Stimulated activated naive CD4-positive, alpha-beta T cell (primary cell): ENCODE measurements around the gene MAPK8.
"Not testable (repeated sequence)": the region's sequence is repeated elsewhere in the genome, so short reads cannot be mapped to it uniquely, and the experiment has no call there.

Experiments
- DNase-seq, 6 experiments: peaks; one replicate each; lab custom pipeline; 2025; lab: John Stamatoyannopoulos, UW

The MAPK8 gene

GRCh38 chr10:48306265-48306869 is at the start of gene MAPK8:
MAPK8 (plus strand) TSS chr10:48306677; CDS start chr10:48401661, 94,984 bp downstream.
- peak; percentile 85 to 97 (median 92) for DNase-seq

- DNase-seq: no peak
Observed at GRCh38 chr10:48257407-48257961, 49.0 kb upstream of the MAPK8 start.

- no peak for DNase-seq
Observed at GRCh38 chr10:48258105-48258504, 48.4 kb upstream of the MAPK8 start.

- no peak for DNase-seq
Observed at GRCh38 chr10:48266528-48266927, 39.9 kb upstream of the MAPK8 start.

GRCh38 chr10:48271047-48271730 is 35.3 kb upstream of the MAPK8 start:
- DNase-seq: no peak

- DNase-seq: no peak
Observed at GRCh38 chr10:48272682-48273081, 33.8 kb upstream of the MAPK8 start.

- no peak for DNase-seq
Observed at GRCh38 chr10:48273741-48274140, 32.7 kb upstream of the MAPK8 start.

GRCh38 chr10:48274636-48275035 is 31.8 kb upstream of the MAPK8 start, which contains the start of gene FRMPD2:
FRMPD2 (minus strand) TSS chr10:48274696; CDS start chr10:48274567, 129 bp downstream.
- DNase-seq: no peak

- DNase-seq: no peak
Observed at GRCh38 chr10:48277093-48277492, 29.4 kb upstream of the MAPK8 start.

GRCh38 chr10:48279081-48279751 is 27.3 kb upstream of the MAPK8 start:
- no peak for DNase-seq

GRCh38 chr10:48281697-48282096 is 24.8 kb upstream of the MAPK8 start:
- not testable (repeated sequence) for DNase-seq

GRCh38 chr10:48282829-48283228 is 23.6 kb upstream of the MAPK8 start:
- no peak for DNase-seq

- DNase-seq: no peak
Observed at GRCh38 chr10:48284002-48284546, 22.4 kb upstream of the MAPK8 start.

- no peak for DNase-seq
Observed at GRCh38 chr10:48284811-48285210, 21.7 kb upstream of the MAPK8 start.

- no peak for DNase-seq
Observed at GRCh38 chr10:48285710-48286109, 20.8 kb upstream of the MAPK8 start.

GRCh38 chr10:48286356-48286755 is 20.1 kb upstream of the MAPK8 start:
- no peak for DNase-seq

GRCh38 chr10:48287417-48288391 is 18.8 kb upstream of the MAPK8 start:
- no peak for DNase-seq

GRCh38 chr10:48288661-48289060 is 17.8 kb upstream of the MAPK8 start:
- no peak for DNase-seq

- DNase-seq: peak in 4 of 6 experiments; percentile 2 to 24 (median 20)
Observed at GRCh38 chr10:48289501-48290238, 16.8 kb upstream of the MAPK8 start.

- DNase-seq: no peak
Observed at GRCh38 chr10:48290286-48290685, 16.2 kb upstream of the MAPK8 start.

GRCh38 chr10:48291190-48291589 is 15.3 kb upstream of the MAPK8 start:
- DNase-seq: no peak
